Tibial nerve (tissue), 4 donors: ENCODE measurements around the gene PLPP1. TPM values are rescaled to one million over a fixed set of nuclear protein-coding genes. Genes with fewer than 3 reads are reported as not detected.

Experiments used
- DNase-seq, 2 donors: peaks; one replicate each; pipeline ENCODE4 v3.0.0-alpha.2; 2019; ENCODE audit warnings: low spot score in 2 of 2
- H3K27ac ChIP-seq, 4 donors: fragments of 200-600 bp; sonication (generic) in 3 of 4; one replicate each; pipeline ENCODE4 v1.5.1; 2017 to 2019; ENCODE audit warnings: mild to moderate bottlenecking in 1 of 4
- H3K27me3 ChIP-seq, 2 donors: fragments of 200-600 bp; sonication (generic) in 1 of 2; one replicate each; pipeline versions ENCODE4 v1.5.1 to v1.6.0; 2017 to 2019
- H3K36me3 ChIP-seq, 3 donors: fragments of 200-600 bp; sonication (generic); one replicate each; pipeline ENCODE4 v1.5.1; 2018 to 2019
- H3K4me1 ChIP-seq, 4 donors: fragments of 200-600 bp; sonication (generic) in 3 of 4; one replicate each; pipeline ENCODE4 v1.5.1; 2017 to 2019
- H3K4me3 ChIP-seq, 4 donors: fragments of 200-600 bp; sonication (generic) in 3 of 4; one replicate each; pipeline ENCODE4 v1.5.1; 2017 to 2019; ENCODE audit warnings: mild to moderate bottlenecking in 1 of 4, moderate library complexity in 1 of 4
- H3K9me3 ChIP-seq, 4 donors: fragments of 200-600 bp; sonication (generic) in 3 of 4; one replicate each; pipeline ENCODE4 v1.5.1; 2017 to 2019
- CTCF ChIP-seq, 5 experiments: fragments of 200-600 bp in 3 of 5; fragments of 450-650 bp in 2 of 5; sonication (generic) in 3 of 5; IDR thresholded peaks; one replicate each; pipeline ENCODE4 v1.5.1; 2016 to 2019; ENCODE audit warnings: antibody characterized with exemption in 5 of 5, mild to moderate bottlenecking in 3 of 5, moderate library complexity in 2 of 5
- EP300 ChIP-seq, 2 donors: sonication (generic); formaldehyde crosslinking; IDR thresholded peaks; one replicate each; pipeline ENCODE4 v1.6.1; 2017; ENCODE audit warnings: antibody characterized with exemption in 2 of 2, mild to moderate bottlenecking in 1 of 2
- POLR2A ChIP-seq, 2 donors: fragments of 450-650 bp; IDR thresholded peaks; one replicate each; pipeline ENCODE4 v1.6.1; 2017; ENCODE audit warnings: antibody characterized with exemption in 2 of 2, mild to moderate bottlenecking in 2 of 2, moderate library complexity in 2 of 2
- WGBS, 2 donors: methylation state at CpG; one replicate each; pipeline ENCODE4 v1.1.5; 2018; 5-methylcytosine and 5-hydroxymethylcytosine counted together
- total RNA-seq, 4 donors: library from RNA; depleted of rRNA; stranded (reverse); fragments of >200 nt; gene quantifications; one replicate each; pipeline ENCODE4 v1.1.0, GENCODE V29; 2016

The PLPP1 gene
- total RNA-seq, 4 donors from 2014 or later, result 380 to 568 (median 427) TPM

GRCh38 chr5:55429221-55429612 lies 105.5 kb downstream of the PLPP1 start:
- H3K4me1 ChIP-seq, result peaks cover 0 to 21% (median 3%) of the 10 kb centered on the region in 4 donors
- H3K36me3 ChIP-seq, result peaks cover 0 to 91% (median 0%) of the 10 kb centered on the region in 3 donors
- H3K27ac ChIP-seq, result no peak overlapping the region

GRCh38 chr5:55427157-55427556 lies 107.6 kb downstream of the PLPP1 start:
- WGBS, 2 donors, result 60 to 75% methylated on average over 1 of the region's 1 CpG
- DNase-seq, result no peak
- Histone ChIP-seq H3K4me1 (peaks cover 0 to 27% (median 3%) of the 10 kb centered on the region in 4 donors), H3K9me3 (peaks cover 0 to 4% (median 0%) of the 10 kb centered on the region in 4 donors), H3K27me3 (no peaks in the 10 kb centered on the region), H3K36me3 (peaks cover 0 to 93% (median 6%) of the 10 kb centered on the region in 3 donors), H3K27ac (peak overlapping the region in 1 of 4 donors; percentile 52), H3K4me3 (no peak overlapping the region)
- TF ChIP-seq CTCF (IDR thresholded peaks at IDR 0.05) (no peak), POLR2A (IDR thresholded peaks at IDR 0.05) (no peak), EP300 (IDR thresholded peaks at IDR 0.05) (no peak)

More at GRCh38 chr5:55429221-55429612, 105.5 kb downstream of the PLPP1 start:
- Histone ChIP-seq H3K27me3 (no peaks in the 10 kb centered on the region), H3K4me3 (no peak overlapping the region), H3K9me3 (peaks cover 0 to 12% (median 0%) of the 10 kb centered on the region in 4 donors)
- no peak for DNase-seq
- no peak for TF ChIP-seq EP300 (IDR thresholded peaks at IDR 0.05)
- TF ChIP-seq POLR2A (IDR thresholded peaks at IDR 0.05), result no peak
- no peak for TF ChIP-seq CTCF (IDR thresholded peaks at IDR 0.05)
- 50 to 100% methylated on average over 1 to 2 of the region's 2 CpGs for WGBS, 2 donors

GRCh38 chr5:55426455-55426854 lies 108.3 kb downstream of the PLPP1 start:
- no peak for TF ChIP-seq CTCF (IDR thresholded peaks at IDR 0.05)
- TF ChIP-seq POLR2A (IDR thresholded peaks at IDR 0.05), result no peak
- no peak for TF ChIP-seq EP300 (IDR thresholded peaks at IDR 0.05)
- H3K36me3 ChIP-seq, result peaks cover 0 to 87% (median 6%) of the 10 kb centered on the region in 3 donors
- no peak overlapping the region for H3K27ac ChIP-seq
- H3K27me3 ChIP-seq, result no peaks in the 10 kb centered on the region
- 99 to 100% methylated on average over 4 of the region's 4 CpGs for WGBS, 2 donors
- H3K4me1 ChIP-seq, result peaks cover 0 to 34% (median 3%) of the 10 kb centered on the region in 4 donors
- peaks cover 0 to 4% (median 0%) of the 10 kb centered on the region in 4 donors for H3K9me3 ChIP-seq
- no peak for DNase-seq
- no peak overlapping the region for H3K4me3 ChIP-seq

- WGBS, 2 donors, result 71 to 80% methylated on average over 4 of the region's 4 CpGs
- H3K36me3 ChIP-seq, result peaks cover 0 to 41% (median 6%) of the 10 kb centered on the region in 3 donors
- no peak for DNase-seq
Observed at GRCh38 chr5:55421074-55421529, 113.7 kb downstream of the PLPP1 start.

More at GRCh38 chr5:55421074-55421529, 113.7 kb downstream of the PLPP1 start:
- TF ChIP-seq EP300 (IDR thresholded peaks at IDR 0.05) (no peak), POLR2A (IDR thresholded peaks at IDR 0.05) (no peak), CTCF (IDR thresholded peaks at IDR 0.05) (no peak)
- Histone ChIP-seq H3K4me3 (no peak overlapping the region), H3K27me3 (no peaks in the 10 kb centered on the region), H3K9me3 (no peaks in the 10 kb centered on the region), H3K4me1 (peaks cover 0 to 52% (median 20%) of the 10 kb centered on the region in 4 donors), H3K27ac (peak overlapping the region in 2 of 4 donors; percentile 21 to 39)
